GM23338 (cell line): Measurements from ENCODE around the gene ALDH1A1. TPM values are rescaled to one million over a fixed set of nuclear protein-coding genes. Genes with fewer than 3 reads are reported as not detected.

Experiments
- ATAC-seq: fragments of 200-7000 bp; cut with Tn5 transposase; 3 replicates; pipeline ENCODE4 v1.9.1; 2020
- DNase-seq: peaks from one replicate; pipeline ENCODE4 v3.0.0-alpha.2; 2015; ENCODE audit warnings: low spot score
- H2AFZ ChIP-seq: fragments of 200-600 bp; sonication (generic); 2 replicates; pipeline ENCODE4 v1.8.0; 2016; ENCODE audit warnings: antibody characterized with exemption, mild to moderate bottlenecking, moderate library complexity
- H3F3A ChIP-seq: fragments of 200-600 bp; sonication (generic); replicated peaks from 2 replicates; pipeline ENCODE4 v1.8.0; 2017; ENCODE audit warnings: antibody characterized with exemption, mixed run types, low read depth
- H3K27ac ChIP-seq: fragments of 200-600 bp; sonication (generic); 2 replicates; pipeline ENCODE4 v1.6.1; 2016; ENCODE audit warnings: low read depth
- H3K27me3 ChIP-seq: fragments of 200-600 bp; sonication (generic); 2 replicates; pipeline ENCODE4 v1.8.0; 2016; ENCODE audit warnings: mild to moderate bottlenecking, mixed run types, moderate library complexity; ENCODE audit not compliant: insufficient read depth
- H3K36me3 ChIP-seq: fragments of 200-600 bp; sonication (generic); 2 replicates; pipeline ENCODE4 v1.8.0; 2016; ENCODE audit warnings: mild to moderate bottlenecking; ENCODE audit not compliant: insufficient read depth
- H3K4me1 ChIP-seq: fragments of 200-600 bp; sonication (generic); 2 replicates; pipeline ENCODE4 v1.8.0; 2016; ENCODE audit warnings: mild to moderate bottlenecking, moderate library complexity; ENCODE audit not compliant: insufficient read depth
- H3K4me2 ChIP-seq: fragments of 200-600 bp; sonication (generic); 2 replicates; pipeline ENCODE4 v1.7.1; 2017; ENCODE audit warnings: mixed run types
- H3K4me3 ChIP-seq: fragments of 200-600 bp; sonication (generic); 2 replicates; pipeline ENCODE4 v1.6.1; 2016; ENCODE audit warnings: mixed run types
- H3K79me2 ChIP-seq: fragments of 200-600 bp; sonication (generic); replicated peaks from 2 replicates; pipeline ENCODE4 v1.8.0; 2017; ENCODE audit warnings: mild to moderate bottlenecking; ENCODE audit not compliant: insufficient read depth
- H3K9me2 ChIP-seq: fragments of 200-600 bp; sonication (generic); 2 replicates; pipeline ENCODE4 v1.8.0; 2017; ENCODE audit not compliant: insufficient read depth
- H4K20me1 ChIP-seq: fragments of 200-600 bp; sonication (generic); replicated peaks from 2 replicates; pipeline ENCODE4 v1.8.0; 2017; ENCODE audit warnings: mild to moderate bottlenecking; ENCODE audit not compliant: insufficient read depth
- H3K27ac Mint-ChIP-seq: 2 replicates; pipeline ENCODE4 v1.8.0; 2020; ENCODE audit warnings: inconsistent platforms, mild to moderate bottlenecking, moderate library complexity, mixed read lengths
- H3K27me3 Mint-ChIP-seq: 3 replicates; pipeline ENCODE4 v1.8.0; 2022; ENCODE audit warnings: low read depth, mild to moderate bottlenecking, moderate library complexity, mixed read lengths, inconsistent platforms; ENCODE audit not compliant: insufficient read depth, poor library complexity
- H3K36me3 Mint-ChIP-seq: 3 replicates; pipeline ENCODE4 v1.8.0; 2021; ENCODE audit warnings: low read depth, mild to moderate bottlenecking, inconsistent platforms, moderate library complexity, mixed read lengths
- H3K4me1 Mint-ChIP-seq: 3 replicates; pipeline ENCODE4 v1.8.0; 2020; ENCODE audit warnings: mild to moderate bottlenecking, inconsistent platforms, mixed read lengths
- H3K4me3 Mint-ChIP-seq: 3 replicates; pipeline ENCODE4 v1.8.0; 2021; ENCODE audit warnings: moderate library complexity, mild to moderate bottlenecking, inconsistent platforms, mixed read lengths
- H3K9me3 Mint-ChIP-seq: 3 replicates; pipeline ENCODE4 v1.8.0; 2020; ENCODE audit warnings: moderate library complexity, mild to moderate bottlenecking, inconsistent platforms, mixed read lengths
- CREB1 ChIP-seq: fragments of 250-450 bp; sonication (Bioruptor Pico); IDR thresholded peaks from 2 replicates; pipeline ENCODE4 v1.5.0; 2020; ENCODE audit warnings: low read depth, mild to moderate bottlenecking, moderate library complexity
- EZH2 ChIP-seq: fragments of 200-600 bp; sonication (generic); IDR thresholded peaks from one replicate; pipeline ENCODE4 v1.8.0; 2017; ENCODE audit warnings: antibody characterized with exemption, mild to moderate bottlenecking, low read depth; ENCODE audit not compliant: unreplicated experiment
- EZH2phosphoT487 ChIP-seq: fragments of 200-600 bp; sonication (generic); IDR thresholded peaks from one replicate; pipeline ENCODE4 v1.8.1; 2018; ENCODE audit warnings: antibody characterized with exemption; ENCODE audit not compliant: unreplicated experiment
- JUNB ChIP-seq: IDR thresholded peaks from one replicate; pipeline ENCODE4 v1.6.1; 2016; ENCODE audit warnings: antibody characterized with exemption; ENCODE audit not compliant: unreplicated experiment
- NANOG ChIP-seq: IDR thresholded peaks from 2 replicates; pipeline ENCODE4 v1.6.1; 2016; ENCODE audit warnings: antibody characterized with exemption, borderline replicate concordance
- POLR2AphosphoS5 ChIP-seq: IDR thresholded peaks from 2 replicates; pipeline ENCODE4 v1.6.1; 2016; ENCODE audit warnings: antibody characterized with exemption, low read depth
- STAT1 ChIP-seq: IDR thresholded peaks from one replicate; pipeline ENCODE4 v1.6.1; 2016; ENCODE audit warnings: antibody characterized with exemption; ENCODE audit not compliant: unreplicated experiment
- ZNF114 ChIP-seq: fragments of 250-450 bp; sonication (Bioruptor Pico); IDR thresholded peaks from 2 replicates; pipeline ENCODE4 v1.5.0; 2020; ENCODE audit warnings: mild to moderate bottlenecking, moderate library complexity
- ZNF331 ChIP-seq: fragments of 250-450 bp; sonication (Bioruptor Pico); IDR thresholded peaks from 2 replicates; pipeline ENCODE4 v1.5.0; 2020; ENCODE audit warnings: low read depth, mild to moderate bottlenecking, moderate library complexity
- polyA plus RNA-seq: library from polyadenylated mRNA; unstranded; fragments of >200 nt; fragmentation: Nextera tagmentation; extraction: Ambion mirVana; gene quantifications from 2 replicates; pipeline ENCODE4 v1.2.1, GENCODE V29; 2016
- total RNA-seq: library from RNA; depleted of rRNA; stranded (reverse); fragments of >200 nt; shearing (Covaris generic); gene quantifications from 2 replicates; pipeline ENCODE4 v1.2.3, GENCODE V29; 2014
- TF ChIP-seq, protein P1 (sequence below): IDR thresholded peaks from one replicate; pipeline ENCODE4 v1.6.1; 2018; ENCODE audit warnings: antibody characterized with exemption; ENCODE audit not compliant: unreplicated experiment
- TF ChIP-seq, protein P2 (sequence below): IDR thresholded peaks from 2 replicates; pipeline ENCODE4 v1.6.1; 2016; ENCODE audit warnings: antibody characterized with exemption
- TF ChIP-seq, protein P3 (sequence below), 2 experiments: fragments of 200-600 bp in 1 of 2; sonication (generic) in 1 of 2; conservative IDR thresholded peaks; 2 replicates each; pipeline versions ENCODE4 v1.5.1 to v1.6.1; 2016 to 2017; ENCODE audit warnings: antibody characterized with exemption in 2 of 2, low read depth in 2 of 2, mild to moderate bottlenecking in 2 of 2, moderate library complexity in 1 of 2

Gene ALDH1A1
- total and polyA plus RNA-seq, 2 experiments from 2014 or later: 2.1 to 3.4 TPM

DNA sequence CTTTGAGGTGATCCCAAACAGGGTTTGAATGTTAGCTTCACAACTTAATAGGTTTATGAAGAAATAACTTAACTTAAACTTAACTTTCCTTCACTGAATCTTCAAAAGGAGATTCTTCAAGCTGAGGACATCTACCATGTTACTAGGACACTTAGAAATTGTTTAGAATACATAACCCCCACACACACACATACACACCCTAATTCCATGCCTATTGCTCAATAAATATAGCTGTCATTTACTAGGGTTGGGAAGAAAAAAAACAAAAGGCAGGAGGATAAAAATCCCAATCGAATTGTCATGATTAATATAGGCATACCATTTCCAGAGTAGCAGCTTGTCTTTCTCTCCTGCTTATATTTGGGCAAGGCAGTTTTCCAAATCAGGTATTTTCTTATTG lies 68.3 kb downstream of the ALDH1A1 start:
- Histone ChIP-seq H3K4me3 (no peak overlapping the region), H3K9me2 (no peaks in the 10 kb centered on the region; the same call in 1 of the 2 replicates), H2AFZ (no peak overlapping the region), H3F3A (no peaks in the 10 kb centered on the region), H3K4me1 (no peaks in the 10 kb centered on the region), H3K79me2 (no peaks in the 10 kb centered on the region), H3K36me3 (0 out of 2 replicates have a peak, but pooled peaks cover 3% of the 10 kb centered on the region), H3K4me2 (no peak overlapping the region), H4K20me1 (no peaks in the 10 kb centered on the region), H3K27me3 (no peaks in the 10 kb centered on the region), H3K27ac (no peak overlapping the region)
- Mint-ChIP-seq H3K4me3 (no peak overlapping the region), H3K4me1 (no peaks in the 10 kb centered on the region), H3K27ac (no peak overlapping the region), H3K36me3 (no peaks in the 10 kb centered on the region), H3K9me3 (peaks cover 12% of the 10 kb centered on the region; the same call in 2 of the 3 replicates), H3K27me3 (peaks cover 6% of the 10 kb centered on the region)
- TF ChIP-seq EZH2 (no peak), STAT1 (no peak), JUNB (no peak), NANOG (no peak), CREB1 (CRISPR knock-in tag) (no peak), ZNF331 (CRISPR knock-in tag) (no peak), ZNF114 (no peak), EZH2phosphoT487 (no peak)
- TF ChIP-seq, protein P1, sequence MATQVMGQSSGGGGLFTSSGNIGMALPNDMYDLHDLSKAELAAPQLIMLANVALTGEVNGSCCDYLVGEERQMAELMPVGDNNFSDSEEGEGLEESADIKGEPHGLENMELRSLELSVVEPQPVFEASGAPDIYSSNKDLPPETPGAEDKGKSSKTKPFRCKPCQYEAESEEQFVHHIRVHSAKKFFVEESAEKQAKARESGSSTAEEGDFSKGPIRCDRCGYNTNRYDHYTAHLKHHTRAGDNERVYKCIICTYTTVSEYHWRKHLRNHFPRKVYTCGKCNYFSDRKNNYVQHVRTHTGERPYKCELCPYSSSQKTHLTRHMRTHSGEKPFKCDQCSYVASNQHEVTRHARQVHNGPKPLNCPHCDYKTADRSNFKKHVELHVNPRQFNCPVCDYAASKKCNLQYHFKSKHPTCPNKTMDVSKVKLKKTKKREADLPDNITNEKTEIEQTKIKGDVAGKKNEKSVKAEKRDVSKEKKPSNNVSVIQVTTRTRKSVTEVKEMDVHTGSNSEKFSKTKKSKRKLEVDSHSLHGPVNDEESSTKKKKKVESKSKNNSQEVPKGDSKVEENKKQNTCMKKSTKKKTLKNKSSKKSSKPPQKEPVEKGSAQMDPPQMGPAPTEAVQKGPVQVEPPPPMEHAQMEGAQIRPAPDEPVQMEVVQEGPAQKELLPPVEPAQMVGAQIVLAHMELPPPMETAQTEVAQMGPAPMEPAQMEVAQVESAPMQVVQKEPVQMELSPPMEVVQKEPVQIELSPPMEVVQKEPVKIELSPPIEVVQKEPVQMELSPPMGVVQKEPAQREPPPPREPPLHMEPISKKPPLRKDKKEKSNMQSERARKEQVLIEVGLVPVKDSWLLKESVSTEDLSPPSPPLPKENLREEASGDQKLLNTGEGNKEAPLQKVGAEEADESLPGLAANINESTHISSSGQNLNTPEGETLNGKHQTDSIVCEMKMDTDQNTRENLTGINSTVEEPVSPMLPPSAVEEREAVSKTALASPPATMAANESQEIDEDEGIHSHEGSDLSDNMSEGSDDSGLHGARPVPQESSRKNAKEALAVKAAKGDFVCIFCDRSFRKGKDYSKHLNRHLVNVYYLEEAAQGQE: no peak
- TF ChIP-seq, protein P2, sequence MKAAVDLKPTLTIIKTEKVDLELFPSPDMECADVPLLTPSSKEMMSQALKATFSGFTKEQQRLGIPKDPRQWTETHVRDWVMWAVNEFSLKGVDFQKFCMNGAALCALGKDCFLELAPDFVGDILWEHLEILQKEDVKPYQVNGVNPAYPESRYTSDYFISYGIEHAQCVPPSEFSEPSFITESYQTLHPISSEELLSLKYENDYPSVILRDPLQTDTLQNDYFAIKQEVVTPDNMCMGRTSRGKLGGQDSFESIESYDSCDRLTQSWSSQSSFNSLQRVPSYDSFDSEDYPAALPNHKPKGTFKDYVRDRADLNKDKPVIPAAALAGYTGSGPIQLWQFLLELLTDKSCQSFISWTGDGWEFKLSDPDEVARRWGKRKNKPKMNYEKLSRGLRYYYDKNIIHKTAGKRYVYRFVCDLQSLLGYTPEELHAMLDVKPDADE: no peak
- no peak for DNase-seq
- ATAC-seq: no peak

DNA sequence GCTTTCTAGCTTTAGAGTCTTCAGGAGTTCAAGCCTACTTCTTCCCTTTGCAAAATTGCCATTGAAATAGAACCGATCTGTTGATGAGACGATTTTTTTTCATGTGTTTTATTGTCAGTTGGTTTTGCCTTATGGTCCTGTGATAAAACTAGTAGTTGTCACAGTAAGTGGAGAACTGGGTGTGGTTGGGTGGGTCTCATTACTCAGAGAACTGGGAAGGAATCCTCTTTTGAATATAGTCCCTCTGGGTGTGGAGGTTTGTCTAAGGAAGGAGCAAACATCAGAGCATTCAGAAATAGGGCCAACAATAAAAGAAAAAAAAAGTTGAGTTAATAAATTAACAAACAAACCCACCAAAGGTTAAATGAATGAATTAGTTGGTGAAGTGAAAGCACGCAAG lies 69.0 kb downstream of the ALDH1A1 start:
- DNase-seq (no peak), ATAC-seq (no peak)
- H3K27ac ChIP-seq: no peak overlapping the region
- H4K20me1 ChIP-seq: no peaks in the 10 kb centered on the region
- no peak overlapping the region for H3K4me3 ChIP-seq
- H3K4me1 Mint-ChIP-seq: no peaks in the 10 kb centered on the region
- H3K27ac Mint-ChIP-seq: no peak overlapping the region
- H3K36me3 ChIP-seq: 0 out of 2 replicates have a peak, but pooled peaks cover 3% of the 10 kb centered on the region
- no peak overlapping the region for H3K4me3 Mint-ChIP-seq
- H3K36me3 Mint-ChIP-seq: no peaks in the 10 kb centered on the region
- no peaks in the 10 kb centered on the region for H3F3A ChIP-seq
- no peaks in the 10 kb centered on the region; the same call in 1 of the 2 replicates for H3K9me2 ChIP-seq
- H3K4me1 ChIP-seq: no peaks in the 10 kb centered on the region
- H2AFZ ChIP-seq: no peak overlapping the region
- peaks cover 6% of the 10 kb centered on the region for H3K27me3 Mint-ChIP-seq
- peaks cover 12% of the 10 kb centered on the region; the same call in 2 of the 3 replicates for H3K9me3 Mint-ChIP-seq
- H3K4me2 ChIP-seq: no peak overlapping the region
- no peaks in the 10 kb centered on the region for H3K79me2 ChIP-seq
- no peaks in the 10 kb centered on the region for H3K27me3 ChIP-seq
- TF ChIP-seq NANOG (no peak), CREB1 (CRISPR knock-in tag) (no peak), JUNB (no peak), ZNF114 (no peak), STAT1 (no peak), EZH2phosphoT487 (no peak), EZH2 (no peak), POLR2AphosphoS5 (no peak), ZNF331 (CRISPR knock-in tag) (no peak)
- TF ChIP-seq, protein P1: no peak
- TF ChIP-seq, protein P3, sequence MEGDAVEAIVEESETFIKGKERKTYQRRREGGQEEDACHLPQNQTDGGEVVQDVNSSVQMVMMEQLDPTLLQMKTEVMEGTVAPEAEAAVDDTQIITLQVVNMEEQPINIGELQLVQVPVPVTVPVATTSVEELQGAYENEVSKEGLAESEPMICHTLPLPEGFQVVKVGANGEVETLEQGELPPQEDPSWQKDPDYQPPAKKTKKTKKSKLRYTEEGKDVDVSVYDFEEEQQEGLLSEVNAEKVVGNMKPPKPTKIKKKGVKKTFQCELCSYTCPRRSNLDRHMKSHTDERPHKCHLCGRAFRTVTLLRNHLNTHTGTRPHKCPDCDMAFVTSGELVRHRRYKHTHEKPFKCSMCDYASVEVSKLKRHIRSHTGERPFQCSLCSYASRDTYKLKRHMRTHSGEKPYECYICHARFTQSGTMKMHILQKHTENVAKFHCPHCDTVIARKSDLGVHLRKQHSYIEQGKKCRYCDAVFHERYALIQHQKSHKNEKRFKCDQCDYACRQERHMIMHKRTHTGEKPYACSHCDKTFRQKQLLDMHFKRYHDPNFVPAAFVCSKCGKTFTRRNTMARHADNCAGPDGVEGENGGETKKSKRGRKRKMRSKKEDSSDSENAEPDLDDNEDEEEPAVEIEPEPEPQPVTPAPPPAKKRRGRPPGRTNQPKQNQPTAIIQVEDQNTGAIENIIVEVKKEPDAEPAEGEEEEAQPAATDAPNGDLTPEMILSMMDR (conservative IDR thresholded peaks at IDR 0.05; ENCODE audit: low read depth in 2 of 2): no peak
